G401 (cell line): ENCODE data around the gene HTR2C. TPM values are rescaled to one million over a fixed set of nuclear protein-coding genes. Genes with fewer than 3 reads are reported as not detected.
"Not testable (repeated sequence)": the region's sequence is repeated elsewhere in the genome, so short reads cannot be mapped to it uniquely, and the experiment has no call there.

Experiments used
- DNase-seq: peaks from one replicate; pipeline ENCODE4 v3.0.0-alpha.2; 2015; ENCODE audit warnings: low spot score
- in situ Hi-C: cut with HindIII; loops from 2 replicates; pipeline ENCODE4 v1.10.0; 2016; ENCODE audit warnings: low sequenced_read_pairs, mixed read lengths
- total RNA-seq: library from RNA; depleted of rRNA; stranded (reverse); fragments of >200 nt; shearing (Covaris generic); gene quantifications from 2 replicates; pipeline ENCODE4 v1.2.3, GENCODE V29; 2014

Gene HTR2C
- total RNA-seq, 1 experiment from 2014 or later, result not detected

DNA sequence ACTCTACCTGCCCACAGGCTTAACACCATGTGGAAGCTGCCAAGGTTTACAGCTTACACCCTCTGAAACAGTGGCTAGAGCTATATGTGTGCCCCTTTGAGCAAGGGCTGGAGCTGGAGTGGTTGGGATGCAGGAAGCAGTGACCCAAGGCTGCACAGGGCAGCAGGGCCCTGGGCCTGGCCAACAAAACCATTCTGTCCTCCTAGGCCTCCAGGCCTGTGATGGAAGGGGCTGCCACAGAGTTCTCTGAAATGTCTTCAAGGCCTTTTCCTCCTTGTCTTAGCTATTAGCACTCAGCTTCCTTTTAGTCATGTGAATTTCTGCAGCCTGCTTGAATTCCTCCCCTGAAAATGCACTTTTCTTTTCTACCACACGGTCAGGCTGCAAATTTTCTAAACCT is 348.7 kb downstream of the HTR2C start:
- DNase-seq, result no peak
- in situ Hi-C loops, result no loop called here

DNA sequence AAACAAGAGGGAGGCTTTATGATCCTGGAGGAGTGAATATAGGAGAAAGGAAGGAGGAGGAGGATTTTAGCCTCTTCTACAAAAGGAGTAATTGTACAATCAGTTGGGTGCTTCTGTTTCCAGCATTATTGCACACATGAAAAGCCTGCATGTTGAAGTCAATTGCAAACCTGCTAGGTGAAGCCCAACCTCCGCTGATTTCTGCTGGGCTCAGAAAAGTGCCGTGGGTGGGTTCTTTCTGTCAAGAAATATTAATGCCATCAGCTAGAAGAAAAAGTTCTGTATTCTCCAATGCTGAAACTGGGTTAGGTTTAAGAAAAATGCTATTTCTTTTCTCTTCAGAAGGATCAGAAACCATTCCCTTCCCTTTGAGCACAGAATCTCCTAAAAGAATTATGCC is 349.4 kb downstream of the HTR2C start:
- in situ Hi-C loops, DNase-seq: not testable (repeated sequence)

DNA sequence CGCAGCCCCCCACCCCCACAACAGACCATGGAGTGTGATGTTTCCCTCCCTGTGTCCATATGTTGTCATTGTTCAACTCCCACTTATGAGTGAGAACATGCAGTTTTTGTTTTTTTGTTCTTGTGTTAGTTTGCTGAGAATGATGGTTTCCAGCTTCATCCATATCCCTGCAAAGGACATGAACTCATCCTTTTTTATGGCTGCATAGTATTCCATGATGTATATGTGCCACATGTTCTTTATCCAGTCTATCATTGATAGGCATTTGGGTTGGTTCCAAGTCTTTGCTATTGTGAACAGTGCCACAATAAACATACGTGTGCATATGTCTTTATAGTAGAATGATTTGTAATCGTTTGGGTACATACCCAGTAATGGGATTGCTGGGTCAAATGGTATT is 353.2 kb downstream of the HTR2C start:
- DNase-seq, in situ Hi-C loops: not testable (repeated sequence)

DNA sequence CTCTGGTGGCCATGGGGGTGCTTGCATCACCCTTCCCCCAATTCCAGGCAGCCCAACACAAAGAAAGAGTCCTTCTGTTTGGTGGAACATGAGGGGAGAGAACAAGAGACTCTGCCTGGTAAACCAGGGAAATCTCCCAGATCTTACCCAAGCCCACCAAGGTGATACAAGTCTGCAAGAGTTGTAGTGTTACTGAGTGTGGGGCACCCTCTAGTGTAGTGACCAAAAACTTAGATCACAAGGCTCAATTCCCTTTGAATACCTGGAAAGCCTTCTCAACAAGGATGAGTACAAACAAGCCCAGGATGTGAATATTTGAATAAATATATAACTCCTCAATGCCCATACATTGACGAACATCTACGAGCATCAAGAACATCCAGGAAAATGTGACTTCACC is 368.8 kb downstream of the HTR2C start:
- no peak for DNase-seq
- in situ Hi-C loops, result no loop called here
